Globus pallidus (tissue), 1 donor: ENCODE measurements around the gene CBARP.
"Not testable (repeated sequence)": the region's sequence is repeated elsewhere in the genome, so short reads cannot be mapped to it uniquely, and the experiment has no call there.

Experiments used
- DNase-seq: peaks from one replicate; pipeline ENCODE4 v3.0.0-alpha.2; 2015; ENCODE audit warnings: low spot score

Gene CBARP

GRCh38 chr19:1252821-1253513 lies 15.2 kb upstream of the CBARP start:
- peak; percentile 96 for DNase-seq

- peak; percentile 91 for DNase-seq
Observed at GRCh38 chr19:1252221-1252820, 14.5 kb upstream of the CBARP start.

- peak; percentile 81 for DNase-seq
Observed at GRCh38 chr19:1251330-1252220, 13.8 kb upstream of the CBARP start.

GRCh38 chr19:1250437-1251260 lies 12.8 kb upstream of the CBARP start:
- DNase-seq, result peak; percentile 82

- no peak for DNase-seq
Observed at GRCh38 chr19:1249990-1250436, 12.2 kb upstream of the CBARP start.

- peak; percentile 95 for DNase-seq
Observed at GRCh38 chr19:1249298-1249989, 11.6 kb upstream of the CBARP start.

GRCh38 chr19:1248786-1249297 lies 11.0 kb upstream of the CBARP start:
- peak; percentile 80 for DNase-seq

- DNase-seq, result no peak
Observed at GRCh38 chr19:1248139-1248785, 10.5 kb upstream of the CBARP start, which contains the start of gene MIDN. MIDN (plus strand) TSS chr19:1248583; CDS start chr19:1250297, 1,714 bp downstream.

GRCh38 chr19:1247748-1248138 lies 9.9 kb upstream of the CBARP start:
- DNase-seq, result no peak

GRCh38 chr19:1246265-1247087 lies 8.7 kb upstream of the CBARP start:
- not testable (repeated sequence) for DNase-seq

GRCh38 chr19:1245494-1246264 lies 7.9 kb upstream of the CBARP start:
- no peak for DNase-seq

GRCh38 chr19:1244693-1245451 lies 7.1 kb upstream of the CBARP start:
- no peak for DNase-seq

GRCh38 chr19:1243768-1244692 lies 6.2 kb upstream of the CBARP start:
- DNase-seq, result peak; percentile 86

GRCh38 chr19:1241417-1242095 lies 3.8 kb upstream of the CBARP start, which contains the start of gene ATP5F1D:
ATP5F1D (plus strand) TSS chr19:1241751; CDS start chr19:1241851, 100 bp downstream.
- peak; percentile 92 for DNase-seq

GRCh38 chr19:1240925-1241324 lies 3.1 kb upstream of the CBARP start:
- no peak for DNase-seq
